Astrocyte (in vitro differentiated cells and primary cell): Measurements from ENCODE around the gene LACC1. TPM values are rescaled to one million over a fixed set of nuclear protein-coding genes. Genes with fewer than 3 reads are reported as not detected.

ENCODE experiments used
- DNase-seq: peaks from one replicate; pipeline ENCODE4 v3.0.0-alpha.2; 2010; ENCODE audit warnings: low read depth
- FAIRE-seq: peaks from 2 replicates; lab custom pipeline; 2011; peaks lifted over from hg19 to GRCh38; lab: Jason Lieb, UNC
- H2AFZ ChIP-seq: 2 replicates; pipeline ENCODE4 v1.6.0; 2012; ENCODE audit warnings: low read depth, low read length, inconsistent platforms
- H3K27ac ChIP-seq: 2 replicates; pipeline ENCODE4 v1.5.1; 2011; ENCODE audit warnings: low read depth, low read length, inconsistent platforms
- H3K27me3 ChIP-seq: 2 replicates; pipeline ENCODE4 v1.6.0; 2011; ENCODE audit warnings: low read length, inconsistent platforms; ENCODE audit not compliant: insufficient read depth
- H3K36me3 ChIP-seq: 2 replicates; pipeline ENCODE4 v1.5.1; 2011; ENCODE audit warnings: low read length, inconsistent platforms; ENCODE audit not compliant: insufficient read depth
- H3K4me1 ChIP-seq: 2 replicates; pipeline ENCODE4 v1.5.1; 2011; ENCODE audit warnings: low read length, inconsistent platforms; ENCODE audit not compliant: insufficient read depth
- H3K4me2 ChIP-seq: 2 replicates; pipeline ENCODE4 v1.6.0; 2012; ENCODE audit warnings: low read length, inconsistent platforms
- H3K4me3 ChIP-seq: 2 replicates; pipeline ENCODE4 v1.5.1; 2011; ENCODE audit warnings: low read depth, mild to moderate bottlenecking, low read length, inconsistent platforms; ENCODE audit not compliant: insufficient read depth
- H3K79me2 ChIP-seq: 2 replicates; pipeline ENCODE4 v1.6.0; 2012; ENCODE audit warnings: mild to moderate bottlenecking, low read length, inconsistent platforms; ENCODE audit not compliant: insufficient read depth
- H3K9ac ChIP-seq: 2 replicates; pipeline ENCODE4 v1.6.0; 2012; ENCODE audit warnings: mild to moderate bottlenecking, low read length, inconsistent platforms
- H3K9me3 ChIP-seq: 2 replicates; pipeline ENCODE4 v1.5.1; 2012; ENCODE audit warnings: low read depth, mild to moderate bottlenecking, low read length, inconsistent platforms; ENCODE audit not compliant: insufficient read depth
- H4K20me1 ChIP-seq: 2 replicates; pipeline ENCODE4 v1.6.0; 2012; ENCODE audit warnings: low read length, inconsistent platforms; ENCODE audit not compliant: insufficient read depth
- H3K27ac Mint-ChIP-seq: one replicate; pipeline ENCODE4 v1.8.0; 2021; ENCODE audit warnings: mild to moderate bottlenecking, mixed read lengths; ENCODE audit not compliant: unreplicated experiment
- H3K27me3 Mint-ChIP-seq: one replicate; pipeline ENCODE4 v1.8.0; 2021; ENCODE audit warnings: low read depth, mixed read lengths; ENCODE audit not compliant: unreplicated experiment
- H3K36me3 Mint-ChIP-seq: one replicate; pipeline ENCODE4 v1.8.0; 2021; ENCODE audit warnings: low read depth, mixed read lengths; ENCODE audit not compliant: unreplicated experiment
- H3K4me1 Mint-ChIP-seq: one replicate; pipeline ENCODE4 v1.8.0; 2021; ENCODE audit warnings: low read depth, mixed read lengths; ENCODE audit not compliant: unreplicated experiment
- H3K4me3 Mint-ChIP-seq: one replicate; pipeline ENCODE4 v1.8.0; 2021; ENCODE audit warnings: mild to moderate bottlenecking, moderate library complexity, mixed read lengths; ENCODE audit not compliant: unreplicated experiment
- H3K9me3 Mint-ChIP-seq: one replicate; pipeline ENCODE4 v1.8.0; 2021; ENCODE audit warnings: mild to moderate bottlenecking, mixed read lengths; ENCODE audit not compliant: unreplicated experiment
- CTCF ChIP-seq: IDR thresholded peaks from 2 replicates; pipeline ENCODE4 v1.5.1; 2011; ENCODE audit warnings: low read depth, mild to moderate bottlenecking, inconsistent platforms, low read length, moderate library complexity; ENCODE audit not compliant: insufficient read depth
- EZH2 ChIP-seq: IDR thresholded peaks from 2 replicates; pipeline ENCODE4 v1.6.1; 2012; ENCODE audit warnings: mild to moderate bottlenecking, low read length, inconsistent platforms; ENCODE audit not compliant: insufficient read depth
- total RNA-seq: library from RNA; stranded (reverse); gene quantifications from 2 replicates; pipeline ENCODE4 v1.2.1, GENCODE V29; 2021

The LACC1 gene
- total RNA-seq, 1 donor from 2014 or later = 9.2 TPM

DNA sequence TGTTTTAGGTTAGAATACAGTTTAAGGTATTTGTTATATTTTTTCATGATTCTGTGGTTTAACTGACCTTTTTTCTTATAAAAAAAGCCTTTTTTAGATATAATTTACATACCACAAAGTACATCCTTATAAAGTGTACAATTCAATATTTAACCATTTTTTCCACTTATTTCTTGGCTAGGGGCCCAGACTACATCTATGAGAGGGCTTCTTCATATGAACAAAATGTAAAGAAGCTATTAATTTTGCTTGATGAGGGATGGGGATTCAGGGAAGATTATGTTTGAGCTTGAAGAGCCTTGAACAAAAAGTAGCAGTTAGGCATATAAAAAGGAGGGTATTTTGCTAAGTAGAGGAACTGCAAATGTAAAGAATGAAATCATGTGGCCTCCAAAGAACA lies 2.4 kb upstream of the LACC1 start:
- Histone ChIP-seq H3K4me1 (peaks cover 11% of the 10 kb centered on the region), H3K9ac (no peak overlapping the region), H3K79me2 (no peaks in the 10 kb centered on the region), H4K20me1 (no peaks in the 10 kb centered on the region), H3K4me2 (no peak overlapping the region), H3K4me3 (no peak overlapping the region), H3K27me3 (no peaks in the 10 kb centered on the region), H3K27ac (no peak overlapping the region), H3K9me3 (no peaks in the 10 kb centered on the region), H3K36me3 (no peaks in the 10 kb centered on the region), H2AFZ (no peak overlapping the region)
- DNase-seq (no peak), FAIRE-seq (no peak)
- Mint-ChIP-seq H3K9me3 (no peaks in the 10 kb centered on the region), H3K27ac (no peak overlapping the region), H3K36me3 (no peaks in the 10 kb centered on the region), H3K4me1 (peaks cover 6% of the 10 kb centered on the region), H3K27me3 (no peaks in the 10 kb centered on the region), H3K4me3 (no peak overlapping the region)
- TF ChIP-seq CTCF (no peak), EZH2 (no peak)

DNA sequence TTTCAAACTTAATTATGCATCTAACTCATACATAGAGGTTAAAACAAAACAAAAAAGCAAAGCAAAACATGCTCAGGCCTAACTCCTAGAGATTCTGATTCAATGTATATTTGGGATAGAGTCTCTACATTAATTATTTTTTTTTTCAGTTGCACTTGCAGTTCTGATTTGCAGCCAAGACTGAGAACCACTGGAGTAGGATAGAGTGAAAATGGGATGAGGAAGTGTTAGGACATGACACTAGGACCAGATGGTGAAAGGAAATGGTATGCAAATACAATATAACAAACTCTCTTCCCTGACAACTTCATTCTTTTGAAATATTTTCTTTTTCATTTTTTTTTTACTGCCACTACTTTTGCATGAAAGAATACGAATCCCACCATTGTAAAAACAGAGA lies 1.9 kb upstream of the LACC1 start:
- H3K4me1 Mint-ChIP-seq = peaks cover 6% of the 10 kb centered on the region
- H3K36me3 Mint-ChIP-seq = peaks cover 2% of the 10 kb centered on the region
- TF ChIP-seq CTCF (no peak), EZH2 (no peak)
- Histone ChIP-seq H3K4me1 (peaks cover 11% of the 10 kb centered on the region), H3K27me3 (no peaks in the 10 kb centered on the region), H3K4me2 (no peak overlapping the region), H3K36me3 (no peaks in the 10 kb centered on the region), H3K4me3 (no peak overlapping the region), H3K9me3 (no peaks in the 10 kb centered on the region), H3K27ac (no peak overlapping the region), H2AFZ (no peak overlapping the region), H3K79me2 (no peaks in the 10 kb centered on the region), H4K20me1 (no peaks in the 10 kb centered on the region), H3K9ac (no peak overlapping the region)
- no peaks in the 10 kb centered on the region for H3K27me3 Mint-ChIP-seq
- peak overlapping the region; percentile 80 for H3K4me3 Mint-ChIP-seq
- H3K9me3 Mint-ChIP-seq = no peaks in the 10 kb centered on the region
- H3K27ac Mint-ChIP-seq = no peak overlapping the region
- DNase-seq (no peak), FAIRE-seq (no peak)

DNA sequence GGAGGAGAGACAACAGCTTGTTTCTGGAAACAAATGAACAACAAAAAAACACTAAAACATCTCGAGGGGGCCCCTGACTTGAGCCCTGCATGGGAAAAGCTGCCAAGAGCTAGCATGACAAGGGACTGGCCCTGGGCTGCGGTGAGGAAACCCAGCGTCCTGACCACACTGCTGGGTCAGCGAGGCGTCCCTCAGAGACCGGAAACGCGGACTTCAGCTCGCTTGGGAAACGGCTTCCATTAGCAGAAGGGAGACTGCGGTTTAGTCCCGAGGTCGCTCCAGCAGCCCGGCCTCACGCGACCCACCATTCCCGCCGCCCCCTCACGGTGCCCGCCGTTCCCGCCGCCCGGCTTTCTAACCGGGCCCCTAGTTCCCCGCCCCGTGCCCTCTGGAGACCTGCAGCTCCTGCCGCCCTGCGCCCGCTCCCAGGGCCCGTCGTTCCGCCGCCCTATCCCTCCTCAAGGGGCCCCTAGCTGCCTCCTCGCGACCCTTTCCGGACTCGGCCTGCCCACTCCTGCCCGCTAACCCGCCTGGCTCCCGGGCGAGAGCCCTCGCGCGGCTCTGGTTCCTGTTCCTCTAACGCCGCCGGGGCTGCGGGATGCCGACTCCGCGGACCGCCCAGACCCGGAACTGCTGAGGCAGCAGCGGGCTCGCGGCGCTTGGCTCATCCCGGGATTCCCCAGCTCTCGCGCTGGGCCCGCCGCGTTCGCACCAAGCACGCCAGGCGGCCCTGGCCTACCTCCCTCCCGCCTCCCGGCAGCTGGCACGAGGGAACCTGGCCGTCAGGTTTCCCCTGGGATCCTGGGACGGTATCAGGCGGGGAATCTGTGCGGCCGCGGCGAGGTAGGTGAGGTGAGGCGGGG lies 581 bp upstream of the LACC1 start, which contains the start of gene CCDC122:
TSS of gene CCDC122 (minus strand) at position 849 of the 863 bp plus-strand sequence. CDS start 10,364 bp downstream, outside the sequence.
- peak within 1 kb of the TSS; percentile 87 for H3K27ac ChIP-seq
- H3K9me3 Mint-ChIP-seq = no peaks in the 10 kb centered on the region
- H3K4me2 ChIP-seq = peak within 1 kb of the TSS; percentile 92

More for the DNA sequence above, 581 bp upstream of the LACC1 start, which contains the start of gene CCDC122:
- peak within 1 kb of the TSS; percentile 91 for H3K4me3 Mint-ChIP-seq
- TF ChIP-seq EZH2 = no peak
- no peak for TF ChIP-seq CTCF
- no peaks in the 10 kb centered on the region for H3K27me3 Mint-ChIP-seq
- FAIRE-seq (no peak), DNase-seq (peak; percentile 68)
- peak within 1 kb of the TSS; percentile 96 for H3K27ac Mint-ChIP-seq
- no peaks in the 10 kb centered on the region for H3K27me3 ChIP-seq
- peaks cover 11% of the 10 kb centered on the region for H3K4me1 ChIP-seq
- no peaks in the 10 kb centered on the region for H4K20me1 ChIP-seq
- no peaks in the 10 kb centered on the region for H3K36me3 ChIP-seq
- peaks cover 10% of the 10 kb centered on the region for H3K4me1 Mint-ChIP-seq
- H3K9me3 ChIP-seq = no peaks in the 10 kb centered on the region
- H3K36me3 Mint-ChIP-seq = peaks cover 2% of the 10 kb centered on the region
- no peaks in the 10 kb centered on the region for H3K79me2 ChIP-seq
- peak within 1 kb of the TSS; percentile 75 for H3K4me3 ChIP-seq
- peak within 1 kb of the TSS; percentile 96 for H2AFZ ChIP-seq
- H3K9ac ChIP-seq = peak within 1 kb of the TSS; percentile 93
